Activated naive CD4-positive, alpha-beta T cell treated with anti-CD3 and anti-CD28 coated beads, Interleukin-2, amount 50 U/mL, for 72 hours (primary cell): Measurements from ENCODE around the gene SPEM1. TPM values are rescaled to one million over a fixed set of nuclear protein-coding genes. Genes with fewer than 3 reads are reported as not detected.

ENCODE experiments used
- ATAC-seq, 2 donors: fragments of 150-1000 bp; cut with Tn5 transposase; 2 replicates each; pipeline ENCODE4 v1.10.0; 2021; ENCODE audit warnings: mild to moderate bottlenecking in 2 of 2, moderate library complexity in 2 of 2
- DNase-seq, 2 donors: peaks; one replicate each; pipeline ENCODE4 v3.0.0; 2021 to 2022; ENCODE audit warnings: low spot score in 2 of 2
- H3K27ac Mint-ChIP-seq, 2 donors: one replicate each; pipeline ENCODE4 v1.8.0; 2022; ENCODE audit warnings: mild to moderate bottlenecking in 2 of 2, mixed read lengths in 2 of 2
- H3K36me3 Mint-ChIP-seq, 2 donors: one replicate each; pipeline ENCODE4 v1.8.0; 2022; ENCODE audit warnings: mixed read lengths in 2 of 2
- H3K9me3 Mint-ChIP-seq, 2 donors: one replicate each; pipeline ENCODE4 v1.8.0; 2022; ENCODE audit warnings: mixed read lengths in 2 of 2
- total RNA-seq, 2 donors: library from RNA; stranded (reverse); gene quantifications; one replicate each; pipeline ENCODE4 v1.2.3, GENCODE V29; 2022

SPEM1 gene
- total RNA-seq, 2 donors from 2014 or later = not detected

DNA sequence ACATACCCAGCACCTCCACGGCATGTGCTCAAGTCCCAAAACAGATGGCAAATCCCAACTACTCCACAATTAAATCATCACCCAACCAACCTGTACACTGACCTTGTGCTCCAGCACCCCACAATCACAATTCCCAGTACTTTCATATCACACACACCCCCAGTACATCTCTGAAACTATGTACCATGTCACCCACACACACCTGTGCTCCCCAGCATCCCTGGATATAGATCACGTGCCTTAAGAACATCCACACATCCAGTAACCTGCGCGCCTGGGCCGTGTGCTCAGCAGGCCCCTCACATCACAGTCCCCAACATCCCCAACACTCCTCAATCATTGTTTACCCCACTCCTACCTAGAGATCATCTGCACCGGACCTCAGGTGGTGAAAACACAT lies 10.4 kb upstream of the SPEM1 start:
- H3K36me3 Mint-ChIP-seq = no peaks in the 10 kb centered on the region
- no peak overlapping the region for H3K27ac Mint-ChIP-seq
- no peaks in the 10 kb centered on the region for H3K9me3 Mint-ChIP-seq
- no peak for ATAC-seq
- no peak for DNase-seq

DNA sequence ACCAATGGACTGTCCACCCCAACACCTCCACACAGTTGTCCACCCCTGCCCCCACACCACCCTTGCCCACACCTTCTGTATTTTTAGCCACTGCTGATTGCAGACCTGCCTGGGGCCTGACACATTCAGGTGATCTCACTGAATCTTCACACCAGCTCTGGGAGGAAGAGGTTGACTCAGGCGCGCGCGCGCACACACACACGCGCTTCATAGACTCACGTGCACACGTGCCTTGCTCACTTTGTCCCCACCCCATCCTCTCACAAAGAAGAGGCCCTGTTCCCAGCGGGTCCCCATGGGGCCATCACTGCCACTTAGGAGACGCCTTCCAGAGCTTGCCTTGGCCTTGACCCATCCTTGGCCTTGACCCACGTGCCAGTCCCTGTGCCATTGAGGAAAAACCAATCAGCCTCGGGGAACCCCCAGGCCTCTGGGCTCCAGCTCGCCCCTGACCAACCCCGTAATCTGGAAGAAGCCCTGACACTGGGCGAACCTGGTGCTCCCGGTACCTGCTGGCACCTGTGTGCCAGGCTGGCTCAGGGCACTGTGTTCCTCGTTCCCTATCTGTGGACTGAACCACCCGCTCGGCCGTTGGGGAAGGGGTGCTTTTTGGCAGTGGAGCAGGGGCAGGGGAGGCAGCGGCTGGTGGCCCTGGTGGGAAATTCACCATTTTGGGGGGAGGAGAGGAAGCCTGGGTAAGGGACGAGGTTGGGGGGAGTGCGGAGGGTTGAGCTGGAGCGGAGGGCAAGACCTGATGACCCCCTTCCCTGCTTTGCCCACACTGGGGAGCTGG lies 9.3 kb upstream of the SPEM1 start:
- ATAC-seq (no peak), DNase-seq (no peak)
- Mint-ChIP-seq H3K27ac (no peak overlapping the region), H3K9me3 (no peaks in the 10 kb centered on the region), H3K36me3 (no peaks in the 10 kb centered on the region)

DNA sequence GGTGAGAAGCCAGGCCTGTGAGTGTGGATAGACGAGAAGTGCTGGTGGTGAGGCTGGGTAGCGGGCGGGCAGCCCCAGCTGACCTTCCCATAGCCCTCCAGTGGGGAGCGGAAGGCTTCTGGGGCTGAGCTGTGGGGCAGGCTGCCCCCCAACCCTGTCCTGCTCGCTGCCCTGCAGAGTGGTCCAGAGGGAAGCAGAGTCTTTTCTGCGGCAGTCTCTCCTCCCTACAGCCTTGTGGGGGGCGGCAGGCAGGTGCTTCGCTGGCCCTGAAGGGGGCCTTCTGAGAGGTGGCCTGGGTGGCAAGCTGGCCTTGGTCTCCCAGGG lies 8.7 kb upstream of the SPEM1 start:
- ATAC-seq = no peak
- Mint-ChIP-seq H3K9me3 (no peaks in the 10 kb centered on the region), H3K36me3 (no peaks in the 10 kb centered on the region), H3K27ac (no peak overlapping the region)
- no peak for DNase-seq

DNA sequence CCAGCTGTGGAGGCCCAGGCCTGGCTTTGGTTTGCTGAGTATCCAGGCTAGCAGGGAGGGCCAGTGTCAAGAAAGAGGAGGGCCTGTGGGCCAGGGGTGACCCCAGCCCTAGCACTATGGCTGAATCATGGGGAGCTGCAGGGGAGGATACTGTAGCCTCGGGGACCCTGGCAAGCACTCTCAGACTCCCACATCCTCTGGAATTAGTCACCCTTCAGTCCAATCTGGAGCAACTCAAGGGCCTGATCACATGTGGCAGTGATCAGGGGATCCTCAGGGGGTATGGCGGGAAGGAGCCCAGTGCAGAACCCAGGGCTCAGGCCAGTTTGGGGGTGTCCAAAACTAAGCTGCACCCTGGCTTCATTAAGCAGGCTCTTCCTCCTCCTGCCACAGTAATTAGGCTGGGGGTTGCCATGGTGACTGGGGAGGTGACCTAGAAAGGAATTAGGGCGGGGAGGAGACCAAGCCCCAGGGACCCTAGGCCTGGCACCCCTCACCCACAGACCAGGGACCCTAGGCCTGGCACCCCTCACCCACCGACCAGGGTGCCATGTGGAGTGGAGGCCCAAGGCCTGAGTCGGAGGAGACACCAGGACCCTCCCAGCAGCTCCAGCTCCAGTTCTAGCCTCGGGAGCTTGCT lies 6.7 kb upstream of the SPEM1 start:
- DNase-seq = no peak
- Mint-ChIP-seq H3K9me3 (no peaks in the 10 kb centered on the region), H3K27ac (no peak overlapping the region), H3K36me3 (no peaks in the 10 kb centered on the region)
- peak in 1 of 2 donors; percentile 44 for ATAC-seq

DNA sequence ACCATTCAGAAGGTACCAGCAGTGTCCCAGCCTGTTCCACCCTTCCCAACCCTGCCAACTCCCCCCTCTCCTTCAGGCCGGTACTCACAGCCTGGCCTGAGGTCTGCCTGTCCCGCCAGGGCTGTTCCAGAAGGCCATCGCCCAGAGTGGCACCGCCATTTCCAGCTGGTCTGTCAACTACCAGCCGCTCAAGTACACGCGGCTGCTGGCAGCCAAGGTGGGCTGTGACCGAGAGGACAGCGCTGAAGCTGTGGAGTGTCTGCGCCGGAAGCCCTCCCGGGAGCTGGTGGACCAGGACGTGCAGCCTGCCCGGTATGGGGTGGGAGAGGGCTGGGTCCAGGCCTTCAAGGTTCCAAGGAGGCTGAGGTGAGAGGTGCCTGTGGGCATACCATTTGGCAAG lies 5.3 kb upstream of the SPEM1 start:
- no peak for ATAC-seq
- DNase-seq = no peak

DNA sequence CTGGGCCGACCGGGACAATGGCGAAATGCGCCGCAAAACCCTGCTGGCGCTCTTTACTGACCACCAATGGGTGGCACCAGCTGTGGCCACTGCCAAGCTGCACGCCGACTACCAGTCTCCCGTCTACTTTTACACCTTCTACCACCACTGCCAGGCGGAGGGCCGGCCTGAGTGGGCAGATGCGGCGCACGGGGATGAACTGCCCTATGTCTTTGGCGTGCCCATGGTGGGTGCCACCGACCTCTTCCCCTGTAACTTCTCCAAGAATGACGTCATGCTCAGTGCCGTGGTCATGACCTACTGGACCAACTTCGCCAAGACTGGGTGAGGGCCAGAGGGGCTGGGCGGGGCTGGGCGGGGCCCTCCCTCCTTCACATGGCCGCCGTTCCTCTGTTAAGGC lies 4.3 kb upstream of the SPEM1 start:
- Mint-ChIP-seq H3K9me3 (no peaks in the 10 kb centered on the region), H3K27ac (no peak overlapping the region), H3K36me3 (no peaks in the 10 kb centered on the region)
- DNase-seq (no peak), ATAC-seq (no peak)

More for the DNA sequence above, 5.3 kb upstream of the SPEM1 start:
- Mint-ChIP-seq H3K9me3 (no peaks in the 10 kb centered on the region), H3K27ac (no peak overlapping the region), H3K36me3 (no peaks in the 10 kb centered on the region)

DNA sequence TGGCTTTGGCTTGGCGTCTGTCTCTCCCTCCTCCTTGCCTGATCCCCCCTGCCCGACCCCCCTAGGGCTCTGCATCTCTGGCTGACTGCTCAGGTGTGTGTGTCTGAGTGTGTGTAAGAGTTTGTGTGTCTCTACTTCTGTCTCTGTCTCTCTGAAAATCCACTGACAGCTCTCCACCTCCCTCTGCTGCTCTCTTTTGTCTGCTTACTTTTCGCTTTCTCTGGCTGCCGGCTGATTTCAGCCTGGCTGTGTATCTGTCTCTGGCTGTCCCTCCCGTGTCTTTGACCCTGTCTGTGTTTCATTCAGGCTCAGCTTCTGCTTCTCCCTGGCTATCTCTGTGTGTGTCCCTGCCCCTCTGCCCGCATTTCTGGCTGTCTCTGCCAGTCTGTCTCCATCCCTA lies 3.8 kb upstream of the SPEM1 start:
- no peaks in the 10 kb centered on the region for H3K36me3 Mint-ChIP-seq
- ATAC-seq = no peak
- H3K27ac Mint-ChIP-seq = no peak overlapping the region
- H3K9me3 Mint-ChIP-seq = no peaks in the 10 kb centered on the region
- DNase-seq = no peak

DNA sequence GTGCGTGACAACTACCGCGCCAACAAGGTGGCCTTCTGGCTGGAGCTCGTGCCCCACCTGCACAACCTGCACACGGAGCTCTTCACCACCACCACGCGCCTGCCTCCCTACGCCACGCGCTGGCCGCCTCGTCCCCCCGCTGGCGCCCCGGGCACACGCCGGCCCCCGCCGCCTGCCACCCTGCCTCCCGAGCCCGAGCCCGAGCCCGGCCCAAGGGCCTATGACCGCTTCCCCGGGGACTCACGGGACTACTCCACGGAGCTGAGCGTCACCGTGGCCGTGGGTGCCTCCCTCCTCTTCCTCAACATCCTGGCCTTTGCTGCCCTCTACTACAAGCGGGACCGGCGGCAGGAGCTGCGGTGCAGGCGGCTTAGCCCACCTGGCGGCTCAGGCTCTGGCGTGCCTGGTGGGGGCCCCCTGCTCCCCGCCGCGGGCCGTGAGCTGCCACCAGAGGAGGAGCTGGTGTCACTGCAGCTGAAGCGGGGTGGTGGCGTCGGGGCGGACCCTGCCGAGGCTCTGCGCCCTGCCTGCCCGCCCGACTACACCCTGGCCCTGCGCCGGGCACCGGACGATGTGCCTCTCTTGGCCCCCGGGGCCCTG lies 3.0 kb upstream of the SPEM1 start:
- Mint-ChIP-seq H3K9me3 (no peaks in the 10 kb centered on the region), H3K36me3 (no peaks in the 10 kb centered on the region), H3K27ac (no peak overlapping the region)
- ATAC-seq (no peak), DNase-seq (no peak)

DNA sequence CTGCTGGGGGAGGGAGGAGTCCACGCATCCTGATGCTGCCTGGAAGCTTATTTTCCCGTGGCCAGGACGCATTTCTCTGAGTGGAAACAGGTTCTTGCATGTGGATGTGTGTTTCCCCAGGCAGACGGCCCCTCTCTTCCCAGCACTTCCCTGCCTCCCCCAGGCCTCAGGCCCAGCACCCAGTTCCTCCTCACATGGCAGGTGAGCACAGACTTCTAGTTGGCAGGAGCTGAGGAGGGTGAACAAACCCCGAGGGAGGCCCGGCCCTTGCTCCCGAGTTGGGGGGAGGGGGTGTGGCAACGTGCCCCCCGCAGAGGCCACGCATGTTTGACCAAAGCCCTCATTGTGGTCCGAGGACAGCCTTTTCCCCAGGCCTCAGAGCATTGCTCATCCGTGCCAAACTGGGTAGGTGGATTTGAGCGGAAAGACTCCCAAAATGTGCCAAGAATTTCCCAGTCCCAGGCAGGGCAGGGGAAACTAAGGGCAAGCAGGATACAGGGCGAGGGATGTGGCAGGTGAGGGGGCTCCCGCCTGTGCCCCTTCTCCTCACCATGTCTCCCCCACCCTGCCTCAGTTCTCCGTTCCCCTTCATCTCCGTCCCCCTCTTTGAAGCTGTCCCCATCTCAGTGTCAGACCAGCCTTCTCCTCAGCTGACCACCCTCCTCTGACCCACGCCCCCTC lies 1.5 kb upstream of the SPEM1 start:
- H3K27ac Mint-ChIP-seq = no peak overlapping the region
- H3K9me3 Mint-ChIP-seq = no peaks in the 10 kb centered on the region
- no peak for DNase-seq
- H3K36me3 Mint-ChIP-seq = no peaks in the 10 kb centered on the region
- ATAC-seq = no peak

DNA sequence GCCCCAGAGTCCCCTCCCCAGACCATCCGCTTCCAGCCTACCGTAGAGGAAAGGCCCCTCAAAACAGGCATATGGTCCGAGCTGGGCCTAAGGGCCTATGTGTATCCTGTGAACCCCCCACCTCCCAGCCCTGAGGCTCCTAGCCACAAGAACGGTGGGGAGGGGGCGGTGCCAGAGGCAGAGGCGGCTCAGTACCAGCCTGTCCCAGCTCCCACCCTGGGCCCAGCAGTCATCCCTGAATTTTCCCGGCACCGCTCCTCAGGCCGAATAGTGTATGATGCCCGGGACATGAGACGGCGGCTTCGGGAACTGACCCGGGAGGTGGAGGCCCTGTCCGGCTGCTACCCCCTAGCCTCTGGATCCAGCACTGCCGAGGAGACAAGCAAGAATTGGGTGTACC lies 1.1 kb downstream of the SPEM1 start:
- DNase-seq (no peak), ATAC-seq (no peak)
- no peaks in the 10 kb centered on the region for H3K9me3 Mint-ChIP-seq
- H3K27ac Mint-ChIP-seq = no peak overlapping the region
- no peaks in the 10 kb centered on the region for H3K36me3 Mint-ChIP-seq

DNA sequence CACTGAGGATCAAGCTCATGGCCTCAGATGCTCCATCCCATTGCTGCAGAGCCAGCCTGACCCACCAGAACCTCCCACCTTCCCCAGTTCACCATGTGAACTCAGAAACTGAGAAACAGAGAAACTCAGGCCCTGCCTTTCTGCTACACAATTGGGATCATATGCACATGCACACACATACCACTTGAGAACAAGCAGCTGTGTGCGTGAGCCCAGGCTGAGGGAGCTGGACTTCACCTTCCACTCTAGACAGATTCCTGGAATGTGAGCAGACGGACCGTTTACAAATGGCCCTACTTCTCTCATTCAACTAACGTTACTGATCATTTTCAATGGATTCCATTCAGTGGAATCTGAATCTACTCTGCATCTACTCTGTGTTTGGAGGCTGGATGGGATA lies 3.6 kb downstream of the SPEM1 start:
- no peak for ATAC-seq
- H3K36me3 Mint-ChIP-seq = no peaks in the 10 kb centered on the region
- no peak for DNase-seq
- no peak overlapping the region for H3K27ac Mint-ChIP-seq
- H3K9me3 Mint-ChIP-seq = no peaks in the 10 kb centered on the region

DNA sequence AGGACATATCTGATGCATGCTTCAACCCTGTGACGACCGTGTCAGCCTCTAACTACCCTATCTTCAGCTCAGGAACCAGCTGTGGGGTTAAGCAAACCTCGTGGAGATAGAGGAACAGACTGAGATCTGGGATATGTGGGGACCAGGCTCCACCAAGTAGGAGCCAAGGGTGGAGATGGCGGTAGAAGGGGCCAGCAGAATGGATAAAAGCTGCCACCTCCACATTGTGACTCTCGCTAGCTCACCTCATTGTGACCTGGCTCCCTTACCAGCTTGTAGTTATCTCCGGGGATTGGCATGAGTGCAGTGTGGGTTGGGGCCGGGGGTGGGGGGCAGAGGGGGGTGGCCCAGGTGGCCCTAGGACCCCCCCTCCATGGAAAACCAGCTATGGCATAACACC lies 5.2 kb downstream of the SPEM1 start, which contains the start of gene SPEM2:
TSS of gene SPEM2 (plus strand) at position 301 of the 400 bp plus-strand sequence. CDS start at position 374, 73 bp downstream.
- no peaks in the 10 kb centered on the region for H3K36me3 Mint-ChIP-seq
- H3K27ac Mint-ChIP-seq = no peak within 1 kb of the TSS
- ATAC-seq (no peak), DNase-seq (no peak)
- H3K9me3 Mint-ChIP-seq = no peaks in the 10 kb centered on the region

DNA sequence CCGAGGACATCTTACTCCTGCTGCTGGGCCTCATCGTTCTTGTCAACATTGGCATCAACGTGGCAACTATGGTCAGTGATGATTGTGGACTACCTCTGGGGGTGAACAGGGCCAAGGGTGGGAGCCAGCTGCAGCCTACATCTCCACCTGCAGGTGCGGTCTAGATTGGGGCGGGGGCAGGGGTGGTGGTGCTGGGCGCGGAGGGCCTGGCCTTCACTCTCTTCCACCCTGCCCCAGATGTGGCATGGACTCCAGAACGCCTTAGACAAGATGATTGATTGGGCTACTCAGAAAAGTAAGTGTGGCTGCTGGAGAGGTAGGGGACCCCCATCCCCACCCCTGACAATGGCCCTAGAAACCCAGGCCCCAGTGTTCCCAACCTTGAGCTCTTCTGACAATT lies 5.6 kb downstream of the SPEM1 start:
- no peak for DNase-seq
- no peaks in the 10 kb centered on the region for H3K36me3 Mint-ChIP-seq
- no peak overlapping the region for H3K27ac Mint-ChIP-seq
- no peak for ATAC-seq
- H3K9me3 Mint-ChIP-seq = no peaks in the 10 kb centered on the region

DNA sequence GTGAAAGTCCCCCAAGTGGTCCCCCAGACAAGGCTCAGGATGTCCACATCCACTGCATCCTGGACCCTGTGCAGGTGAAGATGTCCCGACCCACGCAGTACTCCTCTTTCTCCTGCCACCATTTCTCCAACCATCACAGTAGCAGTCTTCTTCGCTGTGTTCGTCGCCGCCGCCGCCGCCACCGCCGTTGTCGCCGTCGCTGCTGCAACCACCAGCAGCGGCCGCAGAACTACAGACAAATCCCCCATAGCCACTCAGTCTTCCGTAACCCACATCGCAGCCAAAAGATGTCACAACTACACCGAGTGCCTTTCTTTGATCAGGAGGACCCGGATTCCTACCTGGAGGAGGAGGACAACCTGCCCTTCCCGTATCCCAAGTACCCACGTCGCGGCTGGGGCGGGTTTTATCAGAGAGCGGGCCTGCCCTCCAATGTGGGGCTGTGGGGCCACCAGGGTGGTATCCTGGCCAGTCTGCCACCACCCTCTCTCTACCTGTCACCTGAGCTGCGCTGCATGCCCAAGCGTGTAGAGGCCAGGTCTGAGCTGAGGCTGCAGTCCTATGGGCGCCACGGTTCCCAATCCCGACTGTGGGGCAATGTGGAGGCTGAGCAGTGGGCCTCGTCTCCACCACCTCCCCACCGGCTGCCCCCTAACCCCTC lies 6.2 kb downstream of the SPEM1 start:
- H3K36me3 Mint-ChIP-seq = no peaks in the 10 kb centered on the region
- DNase-seq = no peak
- no peak for ATAC-seq
- no peaks in the 10 kb centered on the region for H3K9me3 Mint-ChIP-seq
- H3K27ac Mint-ChIP-seq = no peak overlapping the region

DNA sequence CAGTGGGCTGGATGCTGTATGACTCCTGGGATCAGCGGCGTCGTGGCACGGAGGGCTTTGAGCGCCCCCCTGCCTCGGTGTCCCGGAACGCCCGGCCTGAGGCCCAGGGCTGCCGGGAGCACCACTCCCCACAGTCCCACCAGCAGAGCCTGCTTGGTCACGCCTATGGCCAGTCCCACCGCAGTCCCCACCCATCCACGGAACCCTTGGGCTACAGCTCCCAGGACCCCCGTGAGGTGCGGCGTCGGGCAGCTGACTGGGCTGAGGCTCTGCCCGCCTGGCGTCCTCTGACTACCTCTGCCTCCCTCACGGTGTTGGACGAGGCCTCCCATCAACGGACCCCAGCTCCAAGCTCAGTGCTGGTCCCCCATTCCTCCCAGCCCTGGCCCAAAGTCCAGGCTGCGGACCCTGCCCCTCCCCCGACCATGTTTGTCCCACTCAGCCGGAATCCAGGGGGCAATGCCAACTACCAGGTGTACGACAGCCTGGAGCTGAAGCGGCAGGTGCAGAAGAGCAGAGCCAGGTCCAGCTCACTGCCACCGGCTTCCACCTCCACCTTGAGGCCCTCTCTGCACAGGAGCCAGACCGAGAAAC lies 6.9 kb downstream of the SPEM1 start:
- Mint-ChIP-seq H3K27ac (no peak overlapping the region), H3K36me3 (no peaks in the 10 kb centered on the region), H3K9me3 (no peaks in the 10 kb centered on the region)
- ATAC-seq (no peak), DNase-seq (no peak)

DNA sequence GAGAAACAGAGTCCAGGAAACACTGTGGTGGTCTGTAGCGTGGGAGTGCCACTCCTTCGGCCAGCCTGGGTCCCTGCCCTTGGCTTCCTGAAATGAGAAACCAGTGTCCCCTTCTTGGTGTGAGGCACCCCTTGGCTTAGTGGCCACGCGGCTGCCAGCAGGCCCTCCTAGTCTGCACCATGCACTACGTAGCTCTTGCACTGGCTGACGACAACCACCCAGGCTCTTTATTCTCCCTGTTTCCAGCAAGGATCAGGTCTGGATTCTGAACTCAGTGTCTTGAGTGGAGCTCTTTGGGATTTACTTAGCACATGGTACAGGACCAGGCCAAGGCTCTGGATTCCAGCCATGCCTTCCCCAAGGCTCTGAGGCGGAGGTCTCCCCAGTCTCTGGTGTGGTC lies 7.4 kb downstream of the SPEM1 start:
- Mint-ChIP-seq H3K9me3 (no peaks in the 10 kb centered on the region), H3K36me3 (no peaks in the 10 kb centered on the region), H3K27ac (no peak overlapping the region)
- no peak for ATAC-seq
- DNase-seq = no peak

DNA sequence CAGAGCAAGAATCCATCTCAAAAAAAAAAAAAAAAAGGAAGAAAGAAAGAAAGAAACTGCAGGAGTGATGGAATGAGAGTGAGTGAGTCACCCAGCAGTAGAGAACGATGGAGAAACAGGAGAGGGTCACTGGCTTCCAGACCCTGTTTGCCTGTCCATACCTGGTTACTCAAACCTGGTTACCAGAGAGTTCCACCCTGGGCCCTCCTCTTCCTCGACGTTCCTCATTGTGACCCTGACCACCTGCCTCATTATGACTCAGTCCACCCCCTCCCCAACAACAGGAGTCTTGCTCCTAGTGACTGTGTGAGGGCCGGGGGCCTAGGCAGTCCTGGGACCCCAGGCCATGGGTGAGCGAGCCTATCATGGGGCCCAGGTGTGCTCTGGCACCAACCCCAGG lies 8.4 kb downstream of the SPEM1 start, which contains the start of gene SPEM3:
TSS of gene SPEM3 (plus strand) at position 301 of the 400 bp plus-strand sequence. CDS start at position 347, 46 bp downstream.
- ATAC-seq (no peak), DNase-seq (no peak)
- H3K9me3 Mint-ChIP-seq = no peaks in the 10 kb centered on the region
- peak within 1 kb of the TSS in 1 of 2 donors; percentile 55 for H3K27ac Mint-ChIP-seq
- H3K36me3 Mint-ChIP-seq = no peaks in the 10 kb centered on the region
